Activated CD8-positive, alpha-beta T cell treated with anti-CD3 and anti-CD28 coated beads for 36 hours (primary cell): ENCODE results near the gene TRAFD1. TPM values are rescaled to one million over a fixed set of nuclear protein-coding genes. Genes with fewer than 3 reads are reported as not detected.

ENCODE experiments used
- ATAC-seq: fragments of 200-7000 bp; cut with Tn5 transposase; one replicate; pipeline ENCODE4 v1.10.0; 2021; ENCODE audit warnings: mild to moderate bottlenecking, moderate library complexity
- CTCF ChIA-PET: fragments of 350-600 bp; sonication (Branson Sonifier 250); formaldehyde crosslinking; loops from one replicate; lab custom pipeline; 2021; ENCODE audit warnings: antibody characterized with exemption; lab: Charles Lee
- POLR2A ChIA-PET: fragments of 350-600 bp; sonication (Branson Sonifier 250); formaldehyde crosslinking; loops from one replicate; lab custom pipeline; 2021; ENCODE audit warnings: antibody characterized with exemption; lab: Charles Lee
- DNase-seq: peaks from one replicate; pipeline ENCODE4 v3.0.0-alpha.2; 2020
- H3K27ac Mint-ChIP-seq: one replicate; pipeline ENCODE4 v1.8.0; 2021; ENCODE audit warnings: mild to moderate bottlenecking, mixed read lengths
- H3K27me3 Mint-ChIP-seq: one replicate; pipeline ENCODE4 v1.8.0; 2021; ENCODE audit warnings: mixed read lengths
- H3K36me3 Mint-ChIP-seq: one replicate; pipeline ENCODE4 v1.8.0; 2021; ENCODE audit warnings: low read depth, mixed read lengths
- H3K4me1 Mint-ChIP-seq: one replicate; pipeline ENCODE4 v1.8.0; 2021; ENCODE audit warnings: low read depth, mixed read lengths
- H3K4me3 Mint-ChIP-seq: one replicate; pipeline ENCODE4 v1.8.0; 2021; ENCODE audit warnings: mild to moderate bottlenecking, moderate library complexity, mixed read lengths
- H3K9me3 Mint-ChIP-seq: one replicate; pipeline ENCODE4 v1.8.0; 2021; ENCODE audit warnings: mixed read lengths
- intact Hi-C: fragments of 100-400 bp; cut with micrococcal nuclease; formaldehyde crosslinking; loops from one replicate; pipeline ENCODE4 v1.10.0; 2022
- total RNA-seq, 2 experiments: library from RNA; stranded (reverse); gene quantifications; one replicate each; pipeline ENCODE4 v1.2.3, GENCODE V29; 2021
- TF ChIP-seq, protein P1 (sequence below): fragments of 200-600 bp; IDR thresholded peaks from one replicate; pipeline ENCODE4 v1.8.0; 2022; ENCODE audit warnings: antibody characterized with exemption, mild to moderate bottlenecking

The TRAFD1 gene
- total RNA-seq, 2 experiments from 2014 or later: 34.6 to 35.8 TPM

DNA sequence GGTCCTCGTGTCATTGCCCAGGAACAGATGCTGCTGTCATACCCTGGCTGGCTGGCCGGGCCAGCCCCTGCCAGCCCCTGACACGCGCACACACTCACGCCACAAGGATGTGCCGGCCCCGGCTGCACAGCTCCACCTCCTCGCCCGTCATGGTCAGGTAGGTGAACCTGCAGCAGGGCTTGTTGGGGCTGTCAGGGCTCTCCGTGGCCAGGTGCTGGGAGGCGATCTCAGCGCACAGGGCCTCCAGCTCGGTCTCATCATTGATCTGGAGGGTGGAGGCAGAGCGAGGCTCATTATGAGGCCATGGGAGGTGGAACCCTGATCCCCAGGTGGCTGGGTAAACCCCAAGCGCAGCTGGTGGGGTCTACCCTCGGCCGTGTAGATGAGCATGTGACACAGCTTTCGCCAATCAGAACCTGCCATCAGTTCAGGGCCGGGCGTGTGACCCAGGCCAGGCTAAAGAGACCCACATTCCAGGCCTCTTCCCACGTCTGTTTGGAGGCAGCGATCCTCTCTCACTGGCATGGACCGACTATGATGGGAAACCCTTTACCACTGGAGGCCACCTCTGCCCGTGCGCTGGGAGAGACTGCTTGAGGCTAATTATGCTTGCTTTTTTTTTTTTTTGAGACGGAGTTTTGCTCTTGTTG, 38.8 kb downstream of the TRAFD1 start:
- intact Hi-C loops: no loop called here
- Mint-ChIP-seq H3K27me3 (no peaks in the 10 kb centered on the region), H3K4me3 (no peak overlapping the region), H3K36me3 (peaks cover 32% of the 10 kb centered on the region), H3K27ac (no peak overlapping the region), H3K4me1 (peaks cover 3% of the 10 kb centered on the region), H3K9me3 (peaks cover 9% of the 10 kb centered on the region)
- ATAC-seq (no peak), DNase-seq (no peak)
- POLR2A ChIA-PET: interaction anchor here (0.6 kb wide), 3 partner anchors 55 to 171 kb away, joined by 3 read pairs; no protein-coding TSS in a partner anchor
- TF ChIP-seq, protein P1, sequence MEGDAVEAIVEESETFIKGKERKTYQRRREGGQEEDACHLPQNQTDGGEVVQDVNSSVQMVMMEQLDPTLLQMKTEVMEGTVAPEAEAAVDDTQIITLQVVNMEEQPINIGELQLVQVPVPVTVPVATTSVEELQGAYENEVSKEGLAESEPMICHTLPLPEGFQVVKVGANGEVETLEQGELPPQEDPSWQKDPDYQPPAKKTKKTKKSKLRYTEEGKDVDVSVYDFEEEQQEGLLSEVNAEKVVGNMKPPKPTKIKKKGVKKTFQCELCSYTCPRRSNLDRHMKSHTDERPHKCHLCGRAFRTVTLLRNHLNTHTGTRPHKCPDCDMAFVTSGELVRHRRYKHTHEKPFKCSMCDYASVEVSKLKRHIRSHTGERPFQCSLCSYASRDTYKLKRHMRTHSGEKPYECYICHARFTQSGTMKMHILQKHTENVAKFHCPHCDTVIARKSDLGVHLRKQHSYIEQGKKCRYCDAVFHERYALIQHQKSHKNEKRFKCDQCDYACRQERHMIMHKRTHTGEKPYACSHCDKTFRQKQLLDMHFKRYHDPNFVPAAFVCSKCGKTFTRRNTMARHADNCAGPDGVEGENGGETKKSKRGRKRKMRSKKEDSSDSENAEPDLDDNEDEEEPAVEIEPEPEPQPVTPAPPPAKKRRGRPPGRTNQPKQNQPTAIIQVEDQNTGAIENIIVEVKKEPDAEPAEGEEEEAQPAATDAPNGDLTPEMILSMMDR: no peak
- CTCF ChIA-PET: no interaction called here

DNA sequence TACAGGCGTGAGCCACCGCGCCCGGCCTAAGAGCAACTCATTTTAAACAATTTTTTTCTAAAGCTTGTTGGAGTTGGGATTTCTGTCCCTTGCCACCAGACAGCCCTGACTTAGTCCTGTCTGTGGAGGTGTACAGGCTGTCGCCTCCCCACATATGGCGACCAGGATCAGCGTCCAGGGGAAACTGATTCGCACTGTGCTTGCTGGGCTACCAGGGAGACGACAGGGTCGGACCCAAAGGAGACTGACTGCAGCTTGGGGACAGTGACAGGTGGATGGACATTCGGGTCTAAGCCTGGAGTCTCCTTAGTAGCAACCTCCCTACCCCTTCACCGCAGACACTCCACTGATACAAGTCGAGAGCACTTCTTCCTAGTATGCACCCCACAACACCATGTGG, 40.3 kb downstream of the TRAFD1 start:
- H3K4me1 Mint-ChIP-seq: no peaks in the 10 kb centered on the region
- CTCF ChIA-PET: no interaction called here
- intact Hi-C loops: no loop called here

GRCh38 chr12:112166051-112167015, 41.0 kb downstream of the TRAFD1 start:
- CTCF ChIA-PET: no interaction called here
- TF ChIP-seq, protein P1: no peak
- ATAC-seq: no peak
- POLR2A ChIA-PET: interaction anchor here (0.6 kb wide), 1 partner anchor 44 kb away, joined by 3 read pairs; no protein-coding TSS in a partner anchor
- DNase-seq: no peak
- Mint-ChIP-seq H3K27ac (no peak overlapping the region), H3K36me3 (peaks cover 12% of the 10 kb centered on the region), H3K4me3 (no peak overlapping the region), H3K27me3 (no peaks in the 10 kb centered on the region), H3K9me3 (no peaks in the 10 kb centered on the region), H3K4me1 (no peaks in the 10 kb centered on the region)
- intact Hi-C loops: no loop called here

More for the DNA sequence above, 40.3 kb downstream of the TRAFD1 start:
- no peak for DNase-seq
- no peak overlapping the region for H3K4me3 Mint-ChIP-seq
- H3K9me3 Mint-ChIP-seq: no peaks in the 10 kb centered on the region
- no peak for ATAC-seq
- H3K27ac Mint-ChIP-seq: no peak overlapping the region
- TF ChIP-seq, protein P1: no peak
- no peaks in the 10 kb centered on the region for H3K27me3 Mint-ChIP-seq
- POLR2A ChIA-PET: interaction anchor here (0.6 kb wide), 2 partner anchors 44 to 259 kb away, joined by 3 read pairs; no protein-coding TSS in a partner anchor
- H3K36me3 Mint-ChIP-seq: peaks cover 19% of the 10 kb centered on the region

GRCh38 chr12:112167031-112167461, 41.7 kb downstream of the TRAFD1 start:
- TF ChIP-seq, protein P1: no peak
- no peaks in the 10 kb centered on the region for H3K27me3 Mint-ChIP-seq
- no peak overlapping the region for H3K27ac Mint-ChIP-seq
- H3K4me1 Mint-ChIP-seq: no peaks in the 10 kb centered on the region
- H3K36me3 Mint-ChIP-seq: peaks cover 5% of the 10 kb centered on the region
- ChIA-PET CTCF (no interaction called here), POLR2A (no interaction called here)
- ATAC-seq (no peak), DNase-seq (no peak)
- H3K9me3 Mint-ChIP-seq: no peaks in the 10 kb centered on the region
- H3K4me3 Mint-ChIP-seq: no peak overlapping the region
- intact Hi-C loops: no loop called here
